ENCODE results near the gene ARHGAP18.

Gene ARHGAP18

GRCh38 chr6:129692467-129692866 is 17.5 kb downstream of the ARHGAP18 start:
- TF ChIP-seq TAF1 (IDR thresholded peaks at IDR 0.05; ENCODE audit: low read depth) = no peak

GRCh38 chr6:129691709-129692108 is 18.3 kb downstream of the ARHGAP18 start:
- 0 out of 2 replicates have a peak, but pooled peaks have one; percentile 26 for TF ChIP-seq MAX (IDR thresholded peaks at IDR 0.05)
- no peak for TF ChIP-seq EP300 (IDR thresholded peaks at IDR 0.05; ENCODE audit: borderline replicate concordance)

- no peak for TF ChIP-seq USF1 (IDR thresholded peaks at IDR 0.05)
- TF ChIP-seq TCF12 (IDR thresholded peaks at IDR 0.05; ENCODE audit: low read depth) = no peak
- no peak for TF ChIP-seq EGR1 (IDR thresholded peaks at IDR 0.05)
- no peak for TF ChIP-seq EP300 (IDR thresholded peaks at IDR 0.05; ENCODE audit: borderline replicate concordance)
- no peak for TF ChIP-seq RAD21 (IDR thresholded peaks at IDR 0.05; ENCODE audit: low read depth)
Observed at GRCh38 chr6:129691043-129691640, 18.8 kb downstream of the ARHGAP18 start.

GRCh38 chr6:129686941-129687627 is 22.9 kb downstream of the ARHGAP18 start:
- TF ChIP-seq TAF1 (IDR thresholded peaks at IDR 0.05; ENCODE audit: low read depth) = no peak

GRCh38 chr6:129685662-129686031 is 24.3 kb downstream of the ARHGAP18 start:
- TF ChIP-seq YY1 (IDR thresholded peaks at IDR 0.05; ENCODE audit: low read depth) = no peak
- no peak for TF ChIP-seq USF1 (IDR thresholded peaks at IDR 0.05)
- TF ChIP-seq TAF1 (IDR thresholded peaks at IDR 0.05; ENCODE audit: low read depth) = no peak
- TF ChIP-seq CREB1 (IDR thresholded peaks at IDR 0.05; ENCODE audit: low read depth) = no peak
- no peak for TF ChIP-seq FOXM1 (IDR thresholded peaks at IDR 0.05; ENCODE audit: borderline replicate concordance, low read depth)
- no peak for TF ChIP-seq RAD21 (IDR thresholded peaks at IDR 0.05; ENCODE audit: low read depth)
- TF ChIP-seq MAX (IDR thresholded peaks at IDR 0.05) = no peak
- no peak for TF ChIP-seq TEAD4 (IDR thresholded peaks at IDR 0.05)
- no peak for TF ChIP-seq TCF12 (IDR thresholded peaks at IDR 0.05; ENCODE audit: low read depth)
- no peak for TF ChIP-seq EGR1 (IDR thresholded peaks at IDR 0.05)

GRCh38 chr6:129684903-129685661 is 24.9 kb downstream of the ARHGAP18 start:
- no peak for TF ChIP-seq MAX (IDR thresholded peaks at IDR 0.05)
- no peak for TF ChIP-seq CREB1 (IDR thresholded peaks at IDR 0.05; ENCODE audit: low read depth)
- no peak for TF ChIP-seq EGR1 (IDR thresholded peaks at IDR 0.05)
- TF ChIP-seq NFIC (IDR thresholded peaks at IDR 0.05) = no peak
- no peak for TF ChIP-seq FOXM1 (IDR thresholded peaks at IDR 0.05; ENCODE audit: borderline replicate concordance, low read depth)
- no peak for TF ChIP-seq CEBPB (IDR thresholded peaks at IDR 0.05)
- TF ChIP-seq YY1 (IDR thresholded peaks at IDR 0.05; ENCODE audit: low read depth) = no peak
- TF ChIP-seq TEAD4 (IDR thresholded peaks at IDR 0.05) = no peak

GRCh38 chr6:129684323-129684884 is 25.6 kb downstream of the ARHGAP18 start:
- no peak for TF ChIP-seq FOXM1 (IDR thresholded peaks at IDR 0.05; ENCODE audit: borderline replicate concordance, low read depth)
- TF ChIP-seq CEBPB (IDR thresholded peaks at IDR 0.05) = no peak
- TF ChIP-seq MAX (IDR thresholded peaks at IDR 0.05) = no peak
- TF ChIP-seq REST (IDR thresholded peaks at IDR 0.05; ENCODE audit: low read depth) = no peak
- TF ChIP-seq EGR1 (IDR thresholded peaks at IDR 0.05) = no peak
- no peak for TF ChIP-seq ZBTB7A (IDR thresholded peaks at IDR 0.05; ENCODE audit: low read depth)
- no peak for TF ChIP-seq USF1 (IDR thresholded peaks at IDR 0.05)
- TF ChIP-seq TEAD4 (IDR thresholded peaks at IDR 0.05) = no peak
- no peak for TF ChIP-seq EP300 (IDR thresholded peaks at IDR 0.05; ENCODE audit: borderline replicate concordance)
- TF ChIP-seq RAD21 (IDR thresholded peaks at IDR 0.05; ENCODE audit: low read depth) = no peak
- no peak for TF ChIP-seq TCF12 (IDR thresholded peaks at IDR 0.05; ENCODE audit: low read depth)
- TF ChIP-seq NFIC (IDR thresholded peaks at IDR 0.05) = no peak
- TF ChIP-seq CREB1 (IDR thresholded peaks at IDR 0.05; ENCODE audit: low read depth) = no peak
- TF ChIP-seq YY1 (IDR thresholded peaks at IDR 0.05; ENCODE audit: low read depth) = no peak
- TF ChIP-seq TAF1 (IDR thresholded peaks at IDR 0.05; ENCODE audit: low read depth) = no peak
